ENCODE measurements around the gene ADISSP.

ADISSP gene

DNA sequence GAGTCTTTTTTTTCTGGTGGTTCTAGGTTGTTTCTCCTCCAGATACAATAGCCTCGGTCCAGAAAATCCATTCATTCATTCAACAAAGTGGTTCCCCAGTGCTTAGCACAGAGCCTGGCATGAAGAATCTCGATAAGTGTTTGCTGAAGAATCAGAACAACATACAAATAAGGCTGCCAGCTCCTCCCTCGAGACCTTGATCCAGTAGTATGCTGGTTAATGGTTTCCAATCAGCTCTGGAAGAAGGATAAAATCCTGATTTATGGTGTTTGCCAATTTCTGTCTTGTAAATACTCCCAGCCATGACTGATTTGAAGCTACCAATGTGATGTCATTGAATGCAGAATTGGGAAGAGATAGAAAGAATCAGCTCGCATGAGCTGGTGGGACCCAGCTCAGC, 31.8 kb downstream of the ADISSP start:
- no peak for DNase-seq

DNA sequence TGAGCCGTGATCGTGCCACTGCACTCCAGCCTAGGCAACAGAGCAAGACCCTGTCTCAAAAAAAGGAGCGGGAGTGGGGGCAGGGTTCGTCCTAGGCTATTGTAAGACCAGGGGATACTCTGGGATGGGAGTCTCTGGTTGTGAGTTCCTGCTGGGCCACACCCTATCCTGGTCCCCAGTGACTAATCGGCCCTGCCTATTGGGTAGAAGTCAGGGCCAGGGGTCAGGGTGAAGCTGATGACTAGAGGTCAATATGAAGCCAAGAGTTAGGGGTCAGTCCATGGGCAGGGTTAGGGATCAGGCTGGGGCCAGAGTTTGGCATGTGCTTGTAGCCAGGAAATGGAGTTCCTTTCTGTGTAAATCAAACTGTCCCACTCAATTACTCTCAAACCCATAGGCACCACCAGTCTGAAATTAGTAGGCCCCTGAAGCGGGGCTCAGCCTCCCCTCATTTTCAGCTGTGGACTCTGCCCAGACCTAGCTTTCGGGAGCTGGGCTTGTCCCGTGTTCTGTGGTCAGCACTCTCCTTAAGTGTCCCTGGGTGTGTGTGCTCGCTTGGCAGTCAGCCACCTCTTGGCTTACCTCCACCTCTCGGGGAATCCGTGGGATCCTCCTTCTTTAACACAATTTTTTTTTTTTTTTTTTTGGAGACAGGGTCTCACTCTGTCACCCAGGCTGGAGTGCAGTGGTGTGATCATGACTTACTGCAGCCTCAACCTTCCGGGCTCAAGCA, 33.3 kb downstream of the ADISSP start:
- no peak for DNase-seq

DNA sequence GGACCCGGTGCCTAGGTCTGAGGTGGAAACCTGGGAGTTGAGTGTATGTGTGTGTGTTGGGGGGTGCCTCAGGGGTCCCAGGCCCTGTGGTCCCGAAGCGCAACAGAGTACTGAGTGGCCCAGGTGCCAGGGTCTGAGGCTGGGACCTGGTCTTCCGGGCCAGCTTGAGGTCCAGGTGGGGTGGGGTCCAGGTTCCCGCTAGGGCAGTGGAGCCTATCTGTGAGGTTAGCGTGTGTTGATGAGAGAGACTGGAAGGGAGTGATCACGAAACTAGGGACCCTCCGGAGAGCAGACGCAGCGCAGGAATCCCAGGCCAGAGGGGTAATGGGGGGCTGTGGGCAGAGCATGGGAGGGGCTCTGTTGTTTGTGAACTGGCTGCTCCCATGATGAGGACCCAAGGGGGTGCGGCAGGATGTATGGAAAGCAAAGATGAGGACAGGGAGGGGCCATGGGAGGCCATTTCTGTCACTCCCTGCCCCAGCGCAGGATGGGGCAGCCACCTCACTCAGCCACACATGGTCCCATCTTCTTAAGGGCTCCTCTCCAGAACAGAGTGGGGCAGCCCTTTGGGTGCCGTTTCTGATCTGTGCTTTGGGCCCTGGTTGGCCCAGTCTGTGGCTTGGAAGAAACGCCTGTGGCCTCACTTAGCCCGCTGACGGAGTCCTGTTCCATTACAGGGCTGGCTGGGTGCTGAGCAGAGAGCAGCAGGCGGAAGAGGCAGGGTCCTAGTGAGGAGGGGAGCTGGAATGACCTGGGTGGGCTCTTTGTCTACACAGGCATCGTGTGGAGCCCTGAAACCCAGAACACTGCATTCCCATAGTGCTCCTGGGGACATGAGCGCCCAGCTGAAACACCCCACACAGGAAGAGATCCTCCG, 34.2 kb downstream of the ADISSP start:
- DNase-seq: no peak

DNA sequence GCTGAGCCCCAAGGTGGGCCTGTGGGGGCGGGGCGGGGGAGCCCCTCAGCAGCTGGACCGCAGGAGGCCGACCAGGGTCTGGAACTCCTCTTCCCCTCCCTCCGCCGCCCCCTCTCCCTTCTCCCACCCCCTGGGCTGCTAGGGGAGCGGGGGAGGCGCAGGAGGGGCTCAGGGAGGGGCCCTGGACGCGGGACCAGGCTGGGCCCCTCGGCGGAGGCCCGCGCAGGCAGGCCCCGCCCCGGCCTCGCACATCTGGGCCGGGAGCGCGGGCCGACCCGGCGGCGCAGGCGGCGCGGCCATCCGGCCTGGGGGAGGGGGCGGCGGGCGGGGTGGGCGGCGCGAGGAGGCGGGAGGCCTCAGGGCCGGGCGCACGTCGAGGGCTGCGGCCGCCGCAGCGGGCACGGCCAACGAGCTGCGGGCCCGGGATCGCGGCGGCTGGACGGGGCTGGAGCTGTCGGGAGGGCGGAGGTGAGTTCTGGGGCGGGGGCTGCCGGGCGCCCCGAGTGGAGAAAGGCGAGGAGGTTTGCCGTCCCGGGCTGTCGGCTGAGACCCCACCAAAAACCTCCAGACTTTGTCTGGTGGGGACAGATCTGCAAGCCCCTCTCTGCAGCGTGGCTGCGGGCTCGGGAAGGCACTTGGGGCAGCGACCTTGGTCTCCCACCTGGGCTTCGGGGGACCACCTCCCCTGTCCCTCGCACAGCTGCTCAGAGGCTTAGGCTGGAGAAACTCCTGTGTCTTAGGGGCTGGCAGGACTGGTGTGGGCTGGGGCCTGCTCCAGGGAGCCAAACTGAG, 35.0 kb downstream of the ADISSP start, which contains the start of gene HSPA12B:
Gene HSPA12B (plus strand): TSS at position 359 of the 792 bp plus-strand sequence. CDS start 5,990 bp downstream, outside the sequence.
- no peak for DNase-seq

DNA sequence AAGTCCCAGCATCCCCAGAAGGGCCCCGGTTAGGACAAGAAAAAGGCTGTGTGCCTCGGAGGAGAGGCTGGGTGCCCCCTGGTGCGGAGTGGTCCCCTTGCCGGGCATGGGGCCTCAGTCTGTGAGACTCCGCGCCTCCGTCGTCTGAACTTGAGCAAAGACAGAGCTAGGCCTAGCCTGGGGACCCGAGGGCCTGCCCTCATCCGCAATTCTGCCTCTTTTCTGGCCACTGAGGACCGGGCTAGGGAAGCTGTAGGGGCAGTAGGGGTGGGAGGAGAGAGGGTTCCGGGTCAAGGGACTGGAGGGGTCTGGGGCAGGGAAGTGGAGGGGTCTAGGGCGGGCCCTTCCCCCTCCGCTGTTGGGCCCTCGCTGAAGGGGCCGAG, 35.6 kb downstream of the ADISSP start:
- no peak for DNase-seq

DNA sequence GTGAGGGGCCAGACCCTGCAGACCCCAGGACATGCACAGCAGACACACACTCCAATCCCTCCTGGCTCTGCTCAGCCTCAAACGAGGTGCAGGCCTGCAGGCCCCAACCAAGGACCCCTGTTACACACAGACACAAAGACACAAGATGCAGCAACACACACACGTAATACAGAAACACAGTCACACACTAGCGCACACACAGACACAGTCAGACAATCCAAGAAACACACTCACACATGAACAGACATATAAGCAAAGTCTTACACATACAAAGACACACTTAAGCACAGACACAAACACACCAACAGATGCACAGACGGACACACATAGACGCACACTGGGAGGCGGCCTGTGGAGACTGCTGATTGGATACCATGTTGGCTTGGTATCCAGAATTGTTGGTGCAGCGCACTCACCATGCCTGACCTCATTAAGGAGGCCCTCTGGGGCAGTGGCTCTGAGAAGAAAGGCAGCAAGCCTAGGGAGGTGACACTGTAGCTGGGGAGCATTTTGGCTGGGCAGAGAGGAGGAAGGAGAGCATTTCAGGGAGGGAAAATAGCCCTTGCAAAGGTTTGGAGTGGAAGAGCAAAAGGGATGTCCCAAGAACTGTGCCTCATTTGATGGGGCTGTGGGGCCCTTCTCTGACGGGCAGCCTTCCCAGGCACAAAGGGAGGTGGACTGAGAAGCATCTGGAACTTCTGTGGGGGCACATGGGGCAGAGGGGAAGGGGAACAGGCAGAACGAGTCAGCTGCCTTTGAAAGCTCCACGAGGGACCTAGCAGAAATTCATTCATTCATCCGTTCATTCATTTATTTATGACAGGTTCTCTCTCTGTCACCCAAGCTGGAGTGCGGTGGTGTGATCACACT, 36.5 kb downstream of the ADISSP start:
- no peak for DNase-seq

DNA sequence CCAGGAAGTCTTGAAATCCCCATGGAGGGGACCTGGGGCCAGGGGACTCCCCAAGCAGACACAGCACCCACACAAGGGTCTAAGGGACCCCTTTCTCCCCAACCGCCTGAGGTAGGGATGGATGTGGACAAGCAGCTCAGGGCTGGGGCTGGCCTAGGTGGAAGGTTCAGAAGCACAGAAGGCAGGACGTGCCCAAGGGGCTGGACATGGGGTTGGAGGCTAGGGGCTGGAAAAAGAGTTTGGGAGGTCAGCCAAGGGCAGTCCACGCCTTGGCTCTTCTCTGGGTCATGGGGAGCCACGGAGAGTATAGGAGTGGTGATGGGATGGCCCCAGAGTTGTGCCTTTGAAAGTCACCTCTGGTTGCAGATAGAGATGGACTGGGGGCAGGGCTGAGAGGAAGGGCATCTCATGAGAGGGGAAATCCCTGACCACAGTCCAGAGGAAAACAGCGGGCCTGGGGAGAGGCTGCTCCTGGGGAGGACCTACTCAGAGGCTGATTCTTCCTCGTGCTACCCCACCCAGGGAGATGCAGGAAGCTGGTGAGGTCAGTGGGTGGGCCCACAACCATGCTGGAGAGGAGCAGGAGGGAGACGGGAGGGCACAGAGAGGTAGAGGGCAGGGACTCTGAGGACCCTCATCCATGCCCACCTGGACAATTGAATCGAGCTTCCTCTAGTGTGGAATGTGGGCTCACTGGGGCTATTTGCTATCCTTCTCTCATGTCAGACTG, 37.6 kb downstream of the ADISSP start:
- no peak for DNase-seq

DNA sequence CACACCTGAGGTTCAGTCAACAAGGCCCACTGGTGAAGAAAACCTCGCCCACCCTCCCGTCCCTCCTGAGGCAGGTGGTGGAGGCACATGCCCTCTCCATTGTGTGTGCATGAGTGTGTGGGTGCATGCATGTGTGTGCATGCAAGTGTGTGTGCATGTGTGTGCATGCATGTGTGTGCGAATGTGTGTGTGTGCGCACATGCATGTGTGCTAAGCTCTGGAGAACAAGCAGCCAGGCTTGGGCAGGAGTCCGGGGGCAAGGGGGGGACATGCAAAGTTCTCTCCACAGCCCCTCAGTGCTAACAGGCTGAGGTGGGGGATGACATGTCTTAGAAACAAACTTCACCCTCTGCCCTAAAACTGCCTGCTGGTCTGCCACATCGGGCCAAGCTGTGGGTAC, 38.2 kb downstream of the ADISSP start:
- DNase-seq: no peak

DNA sequence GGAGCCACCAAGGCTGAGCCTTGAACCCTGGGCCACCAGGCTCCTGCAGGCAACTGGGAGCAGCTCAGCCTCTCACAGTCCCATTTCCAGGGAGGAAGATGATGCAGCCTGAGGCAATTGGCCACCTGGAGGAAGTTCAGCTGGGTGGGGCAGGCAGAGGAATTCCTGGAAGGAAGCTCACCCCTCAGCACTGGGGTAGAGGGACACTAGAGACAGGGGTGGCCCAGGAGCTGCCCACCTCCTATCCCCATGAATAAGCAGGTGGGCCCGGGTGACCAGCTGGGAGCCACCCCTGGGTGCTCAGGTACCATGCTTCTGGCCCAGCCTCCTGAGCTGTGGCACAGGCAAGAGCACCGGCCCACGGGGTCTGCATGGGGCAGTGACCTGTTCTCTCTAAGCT, 38.7 kb downstream of the ADISSP start:
- DNase-seq: no peak

DNA sequence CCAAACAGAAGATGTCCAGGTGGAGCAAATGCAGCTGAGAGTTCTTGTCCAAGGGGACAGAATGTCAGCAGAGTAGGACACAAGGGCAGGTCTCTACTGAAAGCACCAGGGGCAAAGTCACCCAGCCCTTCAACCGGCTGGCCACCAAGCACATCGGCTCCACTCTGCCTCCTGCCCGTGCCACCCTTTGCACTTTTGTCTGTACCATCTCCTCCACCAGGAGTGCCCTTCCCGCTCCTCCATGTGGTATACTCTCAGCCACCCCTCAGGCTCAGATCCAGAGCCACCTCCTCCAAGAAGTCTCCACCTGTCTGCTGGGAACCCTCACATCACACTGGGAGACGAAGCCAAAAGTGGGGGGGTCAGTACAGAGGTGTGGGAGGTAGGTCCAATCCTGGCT, 39.2 kb downstream of the ADISSP start:
- DNase-seq: no peak

DNA sequence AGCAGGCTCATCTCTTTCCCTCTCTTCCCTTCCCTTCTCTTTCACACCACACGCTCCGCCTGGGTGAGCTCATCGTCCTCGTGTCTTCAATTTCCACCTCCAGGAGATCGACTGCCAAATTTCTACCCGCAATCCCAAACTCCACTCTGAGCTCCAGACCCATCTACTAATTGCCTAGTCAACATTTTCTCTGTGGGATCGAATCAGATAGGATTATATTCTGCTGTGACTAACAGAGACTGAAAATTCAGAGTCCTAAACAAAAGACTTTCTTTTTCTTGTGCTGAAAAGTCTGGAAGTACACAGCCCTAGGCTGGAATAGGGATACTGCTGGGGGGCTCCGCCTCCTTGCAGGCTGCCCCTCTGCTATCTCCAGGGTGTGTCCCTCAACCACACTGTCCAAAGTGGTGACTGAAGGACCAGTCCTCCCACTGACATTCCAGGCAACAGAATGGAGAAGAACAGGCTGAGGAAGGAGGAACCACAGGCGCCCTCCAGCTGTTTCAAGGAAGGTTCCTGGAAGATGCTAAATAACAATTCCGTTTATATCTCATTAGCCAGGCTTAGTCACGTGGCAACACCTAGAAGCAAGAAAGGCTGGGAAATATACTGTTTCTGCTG, 40.0 kb downstream of the ADISSP start:
- no peak for DNase-seq

DNA sequence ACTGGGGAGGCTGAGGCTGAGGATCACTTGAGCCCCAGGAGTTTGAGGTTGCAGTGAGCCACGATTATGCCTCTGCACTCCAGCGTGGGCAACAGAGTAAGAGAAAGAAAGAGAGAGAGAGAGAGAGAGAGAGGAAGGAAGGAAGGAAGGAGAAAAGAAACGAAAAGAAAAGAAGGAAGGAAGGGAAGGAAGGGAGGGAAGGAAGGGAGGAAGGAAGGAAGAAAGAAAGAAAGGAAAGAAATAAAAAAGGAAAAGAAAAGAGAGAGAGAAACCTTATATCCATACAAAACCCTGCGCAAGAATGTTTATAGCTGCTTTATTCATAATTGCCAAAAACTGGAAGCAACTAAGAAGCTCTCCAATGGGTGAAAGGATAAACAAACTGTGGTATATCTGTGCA, 43.2 kb downstream of the ADISSP start:
- no peak for DNase-seq

DNA sequence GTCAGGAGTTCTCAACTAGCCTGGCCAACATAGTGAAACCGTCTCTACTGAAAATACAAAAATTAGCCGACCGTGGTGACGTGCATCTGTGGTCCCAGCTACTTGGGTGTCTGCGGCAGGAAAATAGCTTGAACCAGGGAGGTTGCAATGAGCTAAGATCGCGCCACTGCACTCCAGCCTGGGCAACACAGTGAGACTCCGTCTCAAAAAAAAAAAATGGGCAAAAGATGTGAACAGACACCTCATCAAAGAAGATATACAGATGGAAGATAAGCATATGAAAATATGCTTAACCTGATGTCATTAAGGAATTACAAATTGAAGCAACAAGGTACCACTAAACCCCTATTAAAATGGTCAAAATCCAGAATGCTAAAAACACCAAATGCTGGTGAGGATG, 44.3 kb downstream of the ADISSP start:
- no peak for DNase-seq

DNA sequence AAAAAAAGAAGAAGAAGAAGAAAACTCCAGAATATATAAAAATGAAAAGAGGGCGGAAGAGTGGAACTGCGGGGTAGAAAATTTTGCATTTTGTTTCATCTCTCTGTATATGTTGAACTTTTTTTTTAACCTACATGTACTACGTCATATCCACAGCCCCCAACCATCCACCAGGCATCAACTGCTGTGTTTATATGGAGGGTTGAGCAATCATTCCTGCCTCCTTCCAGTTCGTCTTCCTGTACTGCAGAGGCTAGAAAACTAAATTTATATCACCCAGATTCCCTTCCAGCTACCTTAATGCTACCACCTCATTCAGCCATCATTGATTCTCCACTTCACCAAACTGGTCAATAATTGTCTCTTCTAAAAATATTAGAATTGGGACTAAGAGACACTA, 45.6 kb downstream of the ADISSP start:
- no peak for DNase-seq

DNA sequence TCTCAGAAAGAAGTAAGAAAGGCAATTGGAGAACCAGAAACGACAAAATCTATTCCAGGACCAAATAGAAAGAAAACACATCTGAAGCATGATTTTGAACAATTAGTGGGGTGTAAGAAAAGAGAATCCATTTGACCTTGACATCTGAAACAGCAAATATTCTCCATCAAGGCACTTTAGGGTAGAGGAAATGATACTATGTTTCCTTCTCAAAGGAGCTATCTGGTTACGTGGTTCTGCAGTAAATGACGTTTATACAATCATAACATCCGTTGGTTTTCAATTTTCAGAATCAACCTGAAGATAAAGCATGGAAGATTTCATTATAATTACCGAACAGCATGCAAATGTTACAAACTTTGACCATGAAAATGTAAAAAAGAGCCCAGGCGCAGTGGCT, 46.9 kb downstream of the ADISSP start:
- DNase-seq: no peak

DNA sequence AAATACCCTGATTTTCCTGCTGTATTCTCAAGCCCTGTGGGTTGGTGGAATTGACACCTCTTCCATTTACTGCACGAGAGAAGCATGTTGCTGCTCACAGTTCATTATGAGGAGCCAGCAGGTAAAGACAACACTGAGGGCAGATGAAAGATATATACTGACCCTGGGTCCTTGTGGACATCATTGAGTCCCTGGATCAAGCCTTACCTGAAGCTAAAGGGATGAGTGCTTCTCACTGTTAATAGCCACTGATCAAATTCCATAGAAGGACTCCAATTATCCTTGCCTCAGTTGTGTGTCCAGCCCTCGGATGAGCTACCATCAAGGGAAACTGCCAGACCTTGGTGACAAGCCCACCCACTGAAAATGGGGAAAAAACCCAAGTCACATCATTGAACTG, 47.5 kb downstream of the ADISSP start:
- no peak for DNase-seq

DNA sequence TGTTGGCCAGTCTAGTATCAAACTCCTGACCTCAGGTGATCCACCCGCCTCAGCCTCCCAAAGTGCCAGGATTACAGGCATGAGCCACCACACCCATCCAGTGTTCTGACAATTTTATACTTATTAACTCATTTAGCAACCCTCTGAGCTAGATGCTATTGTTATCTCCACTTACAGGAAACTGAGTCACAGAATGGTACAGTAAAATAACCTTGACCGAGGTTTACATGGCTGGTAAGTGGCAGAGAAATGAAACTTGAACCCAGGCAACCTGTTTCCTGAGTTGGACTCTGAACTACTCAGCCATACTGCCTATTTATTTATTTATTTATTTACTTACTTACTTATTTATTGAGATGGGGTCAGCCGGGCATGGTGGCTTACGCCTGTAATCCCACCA, 48.5 kb downstream of the ADISSP start:
- no peak for DNase-seq

DNA sequence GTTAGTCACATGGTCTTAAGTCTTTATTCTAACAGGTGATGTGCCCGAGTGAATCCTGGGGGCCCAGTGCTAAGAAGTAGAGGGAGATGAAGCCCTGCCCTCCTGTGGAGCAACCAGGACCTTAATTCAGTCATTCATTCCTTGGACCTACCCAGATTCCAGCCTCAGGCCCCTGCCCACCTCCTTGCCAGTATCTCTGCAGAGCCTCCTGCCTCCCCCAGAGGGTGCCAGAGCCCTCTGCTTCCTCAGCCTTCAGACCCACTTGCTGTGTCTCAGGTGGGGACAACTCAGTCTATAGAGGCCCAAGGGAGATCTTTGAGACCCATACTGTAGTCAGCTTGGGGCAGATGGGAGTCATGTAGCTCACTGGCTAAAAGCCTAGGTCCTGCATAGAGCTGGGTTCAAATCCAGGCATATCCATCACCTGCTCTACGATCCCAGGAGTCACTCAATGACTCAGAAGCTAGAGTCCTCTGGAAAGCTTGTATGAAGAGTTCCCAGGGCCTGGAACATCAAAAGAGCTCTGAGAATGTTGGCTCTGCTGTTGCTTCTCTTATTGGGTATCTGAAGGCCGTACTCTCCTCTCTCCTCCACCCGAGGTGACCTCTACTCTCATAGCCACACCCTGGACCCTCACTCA, 51.2 kb downstream of the ADISSP start:
- no peak for DNase-seq

DNA sequence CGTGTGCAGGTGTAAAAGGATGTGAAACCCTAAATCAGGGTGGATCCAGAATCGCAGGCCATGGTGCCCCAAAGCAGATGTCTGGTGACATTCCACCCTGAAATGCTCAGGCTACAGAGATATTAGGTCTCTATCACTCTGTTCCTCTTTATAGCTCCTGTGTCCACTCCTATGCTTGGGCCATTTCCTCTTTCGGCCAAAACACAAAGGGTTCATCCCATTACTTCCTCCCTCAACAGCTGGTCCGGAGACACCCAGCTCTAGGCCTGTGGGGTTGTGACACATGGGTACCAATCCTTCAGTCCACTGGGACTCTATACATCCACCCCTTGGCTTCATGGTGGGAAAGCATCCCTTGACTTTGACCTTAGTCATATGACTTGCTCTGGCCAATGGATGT, 53.5 kb downstream of the ADISSP start:
- no peak for DNase-seq

DNA sequence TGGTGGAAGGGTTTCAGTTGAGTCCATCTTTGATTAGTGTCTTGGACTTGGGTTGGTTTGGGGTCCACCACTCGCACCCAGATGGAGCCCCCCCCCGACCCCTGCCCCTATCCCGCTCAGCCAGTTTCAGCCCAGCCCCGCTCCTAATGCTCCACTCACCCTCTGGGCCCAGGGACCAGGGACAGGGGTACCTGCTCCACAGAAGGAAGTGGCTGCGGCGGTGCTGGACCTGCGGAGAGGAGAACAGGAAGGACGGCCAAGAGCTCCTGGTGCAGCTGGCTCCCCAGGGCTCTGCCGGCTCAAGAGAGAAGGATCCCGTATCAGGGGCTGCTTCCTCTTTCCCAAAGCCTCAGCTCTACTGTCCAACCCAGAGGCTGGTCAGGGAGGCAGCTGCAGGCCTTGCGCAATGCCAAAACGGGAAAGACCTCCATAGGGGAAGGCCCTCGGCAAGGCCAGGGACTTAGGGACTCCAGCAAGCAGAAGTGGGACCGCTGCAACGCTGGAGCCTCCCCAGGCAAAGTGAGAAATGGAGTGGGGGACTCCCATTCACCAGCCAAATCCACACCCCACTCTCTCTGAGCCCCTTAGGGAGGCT, 55.2 kb downstream of the ADISSP start, which contains the start of gene SIGLEC1:
Gene SIGLEC1 (minus strand): TSS at position 322 of the 595 bp plus-strand sequence. CDS start 5,472 bp downstream, outside the sequence.
- DNase-seq: no peak

Measured in NCI-H2171 (cell line).